ENCODE results near the gene TASP1. TPM values are rescaled to one million over a fixed set of nuclear protein-coding genes. Genes with fewer than 3 reads are reported as not detected.

TASP1 gene
- polyA plus RNA-seq, 3 donors, result 2.3 to 3.3 (median 2.6) TPM

GRCh38 chr20:13461849-13462458, 176.8 kb downstream of the TASP1 start:
- DNase-seq, result no peak
- H3K36me3 ChIP-seq (replicated peaks in 1 of 2; ENCODE audit: control insufficient read depth in 1 of 2, insufficient read depth in 2 of 2, low read length in 2 of 2), result no peaks in the 10 kb centered on the region
- no CpG with 5 or more reads among the region's 2 CpGs for WGBS (ENCODE audit: insufficient coverage)
- Mint-ChIP-seq H3K27me3 (ENCODE audit: low read depth in 3 of 3) (no peaks in the 10 kb centered on the region), H3K36me3 (no peaks in the 10 kb centered on the region), H3K27ac (no peak overlapping the region), H3K4me3 (no peak overlapping the region), H3K4me1 (no peaks in the 10 kb centered on the region), H3K9me3 (no peaks in the 10 kb centered on the region)
- no peak overlapping the region for H3K4me3 ChIP-seq (replicated peaks in 1 of 3; ENCODE audit: low read depth in 2 of 3, low read length in 3 of 3)
- intact Hi-C loops (cut with micrococcal nuclease), result no loop called here
- no peaks in the 10 kb centered on the region for H3K79me2 ChIP-seq (ENCODE audit: insufficient read depth, low read length)
- TF ChIP-seq CTCF (IDR thresholded peaks at IDR 0.05), result no peak
- no peaks in the 10 kb centered on the region for H3K4me1 ChIP-seq (ENCODE audit: control insufficient read depth in 1 of 2, insufficient read depth in 2 of 2, low read length in 2 of 2)
- no peaks in the 10 kb centered on the region for H4K20me1 ChIP-seq (ENCODE audit: insufficient read depth, low read length)
- H3K27ac ChIP-seq (ENCODE audit: low read depth in 1 of 2, low read length in 2 of 2), result no peak overlapping the region
- no peak overlapping the region for H3K4me2 ChIP-seq (replicated peaks; ENCODE audit: extremely low read depth, low read length, poor library complexity, severe bottlenecking)
- no peaks in the 10 kb centered on the region for H3K9me3 ChIP-seq (replicated peaks in 1 of 2; ENCODE audit: control insufficient read depth in 1 of 2, insufficient read depth in 1 of 2, low read length in 2 of 2)
- no peak overlapping the region for H3K9ac ChIP-seq (ENCODE audit: insufficient read depth, low read length, poor library complexity, severe bottlenecking)
- H2AFZ ChIP-seq (ENCODE audit: insufficient read depth, low read depth, low read length, poor library complexity, severe bottlenecking), result no peak overlapping the region
- H3K27me3 ChIP-seq (ENCODE audit: control insufficient read depth in 2 of 2, insufficient read depth in 2 of 2, low read length in 2 of 2), result no peaks in the 10 kb centered on the region

- Histone ChIP-seq H3K4me1 (ENCODE audit: control insufficient read depth in 1 of 2, insufficient read depth in 2 of 2, low read length in 2 of 2) (no peaks in the 10 kb centered on the region), H3K9ac (ENCODE audit: insufficient read depth, low read length, poor library complexity, severe bottlenecking) (no peak overlapping the region), H3K27me3 (ENCODE audit: control insufficient read depth in 2 of 2, insufficient read depth in 2 of 2, low read length in 2 of 2) (no peaks in the 10 kb centered on the region), H4K20me1 (ENCODE audit: insufficient read depth, low read length) (no peaks in the 10 kb centered on the region), H3K4me3 (replicated peaks in 1 of 3; ENCODE audit: low read depth in 2 of 3, low read length in 3 of 3) (no peak overlapping the region), H3K4me2 (replicated peaks; ENCODE audit: extremely low read depth, low read length, poor library complexity, severe bottlenecking) (no peak overlapping the region), H3K9me3 (replicated peaks in 1 of 2; ENCODE audit: control insufficient read depth in 1 of 2, insufficient read depth in 1 of 2, low read length in 2 of 2) (no peaks in the 10 kb centered on the region), H3K27ac (ENCODE audit: low read depth in 1 of 2, low read length in 2 of 2) (no peak overlapping the region), H3K36me3 (replicated peaks in 1 of 2; ENCODE audit: control insufficient read depth in 1 of 2, insufficient read depth in 2 of 2, low read length in 2 of 2) (no peaks in the 10 kb centered on the region), H2AFZ (ENCODE audit: insufficient read depth, low read depth, low read length, poor library complexity, severe bottlenecking) (no peak overlapping the region), H3K79me2 (ENCODE audit: insufficient read depth, low read length) (no peaks in the 10 kb centered on the region)
- intact Hi-C loops (cut with micrococcal nuclease), result no loop called here
- no peaks in the 10 kb centered on the region for H3K4me1 Mint-ChIP-seq
- 85% methylated on average over 3 of the region's 3 CpGs for WGBS (ENCODE audit: insufficient coverage)
- TF ChIP-seq CTCF (IDR thresholded peaks at IDR 0.05), result peak; percentile 81
- H3K9me3 Mint-ChIP-seq, result peaks cover 0 to 3% (median 0%) of the 10 kb centered on the region in 7 donors
- no peak overlapping the region for H3K27ac Mint-ChIP-seq
- no peaks in the 10 kb centered on the region for H3K36me3 Mint-ChIP-seq
- H3K27me3 Mint-ChIP-seq (ENCODE audit: low read depth in 3 of 3), result no peaks in the 10 kb centered on the region
- peak in 1 of 3 donors; percentile 0 for DNase-seq
- H3K4me3 Mint-ChIP-seq, result no peak overlapping the region
Observed at GRCh38 chr20:13458860-13459451, 179.8 kb downstream of the TASP1 start.
